Panc1 (cell line): ENCODE data around the gene DENND4C. TPM values are rescaled to one million over a fixed set of nuclear protein-coding genes. Genes with fewer than 3 reads are reported as not detected.

ENCODE experiments used
- ATAC-seq: fragments of 200-7000 bp; cut with Tn5 transposase; 2 replicates; pipeline ENCODE4 v1.9.1; 2020; ENCODE audit warnings: mild to moderate bottlenecking, moderate library complexity
- BruUV-seq: library from RNA; stranded (reverse); fragments of 400-500 nt; replicated peaks from 2 replicates; lab custom pipeline; 2021; lab: Mats Ljungman, UMichigan
- CTCF ChIA-PET: fragments of 300-600 bp; sonication (Branson Sonifier 250); formaldehyde crosslinking; loops from one replicate; lab custom pipeline; 2022; ENCODE audit warnings: antibody characterized with exemption; lab: Charles Lee
- POLR2A ChIA-PET: fragments of 300-600 bp; sonication (Branson Sonifier 250); formaldehyde crosslinking; loops from one replicate; lab custom pipeline; 2022; ENCODE audit warnings: antibody characterized with exemption; lab: Charles Lee
- DNase-seq: peaks from one replicate; pipeline ENCODE4 v3.0.0-alpha.2; 2010; ENCODE audit warnings: low read depth, low spot score
- H3K27ac ChIP-seq: 2 replicates; pipeline ENCODE4 v1.5.1; 2011; ENCODE audit warnings: mild to moderate bottlenecking, low read length, inconsistent platforms
- H3K27me3 ChIP-seq: fragments of 200-500 bp; sonication (Bioruptor generic); 2 replicates; pipeline ENCODE4 v1.6.0; 2014; ENCODE audit warnings: low read length, inconsistent platforms; ENCODE audit not compliant: control insufficient read depth, insufficient read depth
- H3K36me3 ChIP-seq: fragments of 200-500 bp; sonication (Bioruptor generic); 2 replicates; pipeline ENCODE4 v1.5.1; 2014; ENCODE audit warnings: inconsistent platforms, mild to moderate bottlenecking, low read length, moderate library complexity; ENCODE audit not compliant: control insufficient read depth, insufficient read depth
- H3K4me1 ChIP-seq: 2 replicates; pipeline ENCODE4 v1.5.1; 2011; ENCODE audit warnings: inconsistent platforms, mild to moderate bottlenecking, low read length, moderate library complexity; ENCODE audit not compliant: control insufficient read depth, insufficient read depth
- H3K4me3 ChIP-seq, 2 experiments: 2 replicates each; pipeline ENCODE4 v1.5.1; 2011 to 2012; ENCODE audit warnings: low read depth in 2 of 2, low read length in 2 of 2, mild to moderate bottlenecking in 2 of 2, inconsistent platforms in 1 of 2, moderate library complexity in 1 of 2
- H3K9me3 ChIP-seq: fragments of 200-500 bp; sonication (Bioruptor generic); 2 replicates; pipeline ENCODE4 v1.5.1; 2014; ENCODE audit warnings: low read depth, mild to moderate bottlenecking, inconsistent platforms, low read length, moderate library complexity; ENCODE audit not compliant: control insufficient read depth, insufficient read depth
- POLR2AphosphoS5 ChIP-seq: IDR thresholded peaks from 2 replicates; pipeline ENCODE4 v1.6.1; 2012; ENCODE audit warnings: mild to moderate bottlenecking, low read depth, low read length, moderate library complexity
- SIN3A ChIP-seq: IDR thresholded peaks from 2 replicates; pipeline ENCODE4 v1.6.1; 2012; ENCODE audit warnings: low read depth, mild to moderate bottlenecking, low read length, moderate library complexity, borderline replicate concordance; ENCODE audit not compliant: insufficient read depth
- TCF7L2 ChIP-seq: IDR thresholded peaks from 2 replicates; pipeline ENCODE4 v1.6.1; 2011; ENCODE audit warnings: mild to moderate bottlenecking, low read depth, low read length, inconsistent platforms
- in situ Hi-C: cut with HindIII; loops from 2 replicates; pipeline ENCODE4 v1.10.0; 2016; ENCODE audit warnings: low sequenced_read_pairs, low pct_unique_long_range_greater_than_20kb
- intact Hi-C: fragments of 100-400 bp; cut with micrococcal nuclease; formaldehyde crosslinking; loops from one replicate; pipeline ENCODE4 v1.10.0; 2022; ENCODE audit not compliant: unreplicated experiment
- total RNA-seq: library from RNA; stranded (reverse); gene quantifications from one replicate; pipeline ENCODE4 v1.2.1, GENCODE V29; 2021; ENCODE audit not compliant: unreplicated experiment
- TF ChIP-seq, protein P1 (sequence below): fragments of 450-650 bp; IDR thresholded peaks from 2 replicates; pipeline ENCODE4 v1.5.1; 2017; ENCODE audit warnings: mild to moderate bottlenecking
- TF ChIP-seq, protein P2 (sequence below), 2 experiments: IDR thresholded peaks; 2 replicates each; pipeline ENCODE4 v1.6.1; 2011 to 2012; ENCODE audit warnings: low read depth in 2 of 2, control low read depth in 1 of 2, low read length in 1 of 2, mild to moderate bottlenecking in 1 of 2, moderate library complexity in 1 of 2; ENCODE audit not compliant: insufficient read depth in 1 of 2

DENND4C gene
- total RNA-seq, 1 experiment from 2014 or later, result 10.5 TPM

DNA sequence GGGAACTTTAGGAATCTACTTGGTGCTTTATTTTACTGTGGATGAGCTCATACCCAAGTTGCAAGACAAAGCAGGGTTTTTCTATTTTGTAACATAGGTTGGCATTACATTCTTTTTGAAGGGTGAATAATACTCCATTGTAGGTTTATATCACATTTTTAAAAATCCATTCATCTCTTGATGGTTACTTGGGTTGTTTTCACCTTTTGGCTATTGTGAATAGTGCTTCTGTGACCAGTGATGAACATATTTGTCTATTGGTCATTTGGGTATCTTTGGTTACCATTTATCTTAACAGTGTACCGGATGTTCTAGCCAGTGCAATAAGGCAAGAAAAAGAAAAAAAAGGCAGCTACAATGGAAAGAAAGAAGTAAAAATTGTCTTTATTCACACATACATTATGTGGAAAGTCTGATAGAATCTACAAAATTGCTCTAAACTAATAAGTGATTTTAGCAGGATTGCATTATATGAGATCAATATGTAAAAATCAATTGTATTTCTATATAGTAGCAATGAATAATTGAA is 40.0 kb downstream of the DENND4C start:
- intact Hi-C loops (no loop called here), in situ Hi-C loops (no loop called here)
- H3K27me3 ChIP-seq, result no peaks in the 10 kb centered on the region
- H3K4me1 ChIP-seq, result no peaks in the 10 kb centered on the region
- CTCF ChIA-PET, result no interaction called here
- no peaks in the 10 kb centered on the region for H3K9me3 ChIP-seq
- POLR2A ChIA-PET, result no interaction called here
- DNase-seq (no peak), ATAC-seq (no peak)
- no peak overlapping the region for H3K4me3 ChIP-seq
- TF ChIP-seq SIN3A, result no peak
- TF ChIP-seq TCF7L2, result no peak
- TF ChIP-seq, protein P1, sequence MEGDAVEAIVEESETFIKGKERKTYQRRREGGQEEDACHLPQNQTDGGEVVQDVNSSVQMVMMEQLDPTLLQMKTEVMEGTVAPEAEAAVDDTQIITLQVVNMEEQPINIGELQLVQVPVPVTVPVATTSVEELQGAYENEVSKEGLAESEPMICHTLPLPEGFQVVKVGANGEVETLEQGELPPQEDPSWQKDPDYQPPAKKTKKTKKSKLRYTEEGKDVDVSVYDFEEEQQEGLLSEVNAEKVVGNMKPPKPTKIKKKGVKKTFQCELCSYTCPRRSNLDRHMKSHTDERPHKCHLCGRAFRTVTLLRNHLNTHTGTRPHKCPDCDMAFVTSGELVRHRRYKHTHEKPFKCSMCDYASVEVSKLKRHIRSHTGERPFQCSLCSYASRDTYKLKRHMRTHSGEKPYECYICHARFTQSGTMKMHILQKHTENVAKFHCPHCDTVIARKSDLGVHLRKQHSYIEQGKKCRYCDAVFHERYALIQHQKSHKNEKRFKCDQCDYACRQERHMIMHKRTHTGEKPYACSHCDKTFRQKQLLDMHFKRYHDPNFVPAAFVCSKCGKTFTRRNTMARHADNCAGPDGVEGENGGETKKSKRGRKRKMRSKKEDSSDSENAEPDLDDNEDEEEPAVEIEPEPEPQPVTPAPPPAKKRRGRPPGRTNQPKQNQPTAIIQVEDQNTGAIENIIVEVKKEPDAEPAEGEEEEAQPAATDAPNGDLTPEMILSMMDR, result no peak
- no peak for TF ChIP-seq POLR2AphosphoS5
- TF ChIP-seq, protein P2, sequence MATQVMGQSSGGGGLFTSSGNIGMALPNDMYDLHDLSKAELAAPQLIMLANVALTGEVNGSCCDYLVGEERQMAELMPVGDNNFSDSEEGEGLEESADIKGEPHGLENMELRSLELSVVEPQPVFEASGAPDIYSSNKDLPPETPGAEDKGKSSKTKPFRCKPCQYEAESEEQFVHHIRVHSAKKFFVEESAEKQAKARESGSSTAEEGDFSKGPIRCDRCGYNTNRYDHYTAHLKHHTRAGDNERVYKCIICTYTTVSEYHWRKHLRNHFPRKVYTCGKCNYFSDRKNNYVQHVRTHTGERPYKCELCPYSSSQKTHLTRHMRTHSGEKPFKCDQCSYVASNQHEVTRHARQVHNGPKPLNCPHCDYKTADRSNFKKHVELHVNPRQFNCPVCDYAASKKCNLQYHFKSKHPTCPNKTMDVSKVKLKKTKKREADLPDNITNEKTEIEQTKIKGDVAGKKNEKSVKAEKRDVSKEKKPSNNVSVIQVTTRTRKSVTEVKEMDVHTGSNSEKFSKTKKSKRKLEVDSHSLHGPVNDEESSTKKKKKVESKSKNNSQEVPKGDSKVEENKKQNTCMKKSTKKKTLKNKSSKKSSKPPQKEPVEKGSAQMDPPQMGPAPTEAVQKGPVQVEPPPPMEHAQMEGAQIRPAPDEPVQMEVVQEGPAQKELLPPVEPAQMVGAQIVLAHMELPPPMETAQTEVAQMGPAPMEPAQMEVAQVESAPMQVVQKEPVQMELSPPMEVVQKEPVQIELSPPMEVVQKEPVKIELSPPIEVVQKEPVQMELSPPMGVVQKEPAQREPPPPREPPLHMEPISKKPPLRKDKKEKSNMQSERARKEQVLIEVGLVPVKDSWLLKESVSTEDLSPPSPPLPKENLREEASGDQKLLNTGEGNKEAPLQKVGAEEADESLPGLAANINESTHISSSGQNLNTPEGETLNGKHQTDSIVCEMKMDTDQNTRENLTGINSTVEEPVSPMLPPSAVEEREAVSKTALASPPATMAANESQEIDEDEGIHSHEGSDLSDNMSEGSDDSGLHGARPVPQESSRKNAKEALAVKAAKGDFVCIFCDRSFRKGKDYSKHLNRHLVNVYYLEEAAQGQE (IDR thresholded peaks at IDR 0.05; ENCODE audit: insufficient read depth in 1 of 2, low read depth in 2 of 2, low read length in 1 of 2), result no peak
- H3K27ac ChIP-seq, result no peak overlapping the region
- no peaks in the 10 kb centered on the region for H3K36me3 ChIP-seq
- no TSS peak for BruUV-seq

DNA sequence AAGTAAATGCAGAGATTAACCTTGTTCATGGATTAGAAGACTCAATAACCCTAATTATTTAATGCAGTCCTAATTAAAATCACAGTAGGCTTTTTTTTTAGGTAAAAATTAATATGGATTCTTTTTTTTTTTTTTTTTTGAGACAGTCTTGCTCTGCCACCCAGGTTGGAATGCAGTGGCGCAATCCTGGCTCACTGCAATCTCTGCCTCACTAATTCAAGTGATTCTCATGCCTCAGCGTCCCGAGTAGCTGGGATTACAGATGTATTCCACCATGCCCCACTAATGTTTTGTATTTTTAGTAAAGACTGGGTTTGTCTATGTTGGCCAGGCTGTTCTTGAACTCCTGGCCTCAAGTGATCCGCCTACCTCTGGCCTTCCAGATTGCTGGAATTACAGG is 40.6 kb downstream of the DENND4C start:
- DNase-seq (no peak), ATAC-seq (no peak)
- no TSS peak for BruUV-seq
- no peaks in the 10 kb centered on the region for H3K36me3 ChIP-seq
- no peak overlapping the region for H3K4me3 ChIP-seq
- no peaks in the 10 kb centered on the region for H3K9me3 ChIP-seq
- TF ChIP-seq POLR2AphosphoS5 (no peak), SIN3A (no peak), TCF7L2 (no peak)
- TF ChIP-seq, protein P1, result no peak
- TF ChIP-seq, protein P2 (IDR thresholded peaks at IDR 0.05; ENCODE audit: insufficient read depth in 1 of 2, low read depth in 2 of 2, low read length in 1 of 2), result no peak
- H3K27ac ChIP-seq, result no peak overlapping the region
- H3K27me3 ChIP-seq, result no peaks in the 10 kb centered on the region
- no peaks in the 10 kb centered on the region for H3K4me1 ChIP-seq
- intact Hi-C loops, result no loop called here
- ChIA-PET CTCF (no interaction called here), POLR2A (no interaction called here)
- in situ Hi-C loops, result no loop called here
